ENCODE results near the gene SLC1A7. TPM values are rescaled to one million over a fixed set of nuclear protein-coding genes. Genes with fewer than 3 reads are reported as not detected.

The SLC1A7 gene
- total RNA-seq, 2 donors from 2014 or later, result not detected

DNA sequence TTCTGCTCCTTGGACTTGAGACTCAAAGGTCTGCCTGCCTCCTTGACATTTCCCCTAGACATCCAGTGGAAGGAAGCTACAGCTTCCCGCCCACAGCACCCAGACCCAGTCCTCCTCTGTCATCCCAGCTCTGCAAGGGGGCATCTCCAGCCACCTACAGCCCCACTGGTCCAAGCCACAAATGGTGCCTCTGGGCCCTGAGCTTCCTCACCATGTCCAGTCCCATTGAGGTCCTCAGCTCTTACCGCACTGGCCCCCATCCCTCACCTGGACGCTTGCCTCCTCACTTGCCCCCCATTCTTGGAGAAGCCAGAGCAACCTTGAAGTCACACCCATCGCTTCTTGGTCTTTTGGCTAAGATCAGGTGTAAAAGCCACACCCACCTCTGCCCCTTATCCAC, 67.2 kb downstream of the SLC1A7 start:
- no peaks in the 10 kb centered on the region for H3K4me1 Mint-ChIP-seq (ENCODE audit: low read depth)
- ATAC-seq (replicated peaks in 1 of 2), result no peak

DNA sequence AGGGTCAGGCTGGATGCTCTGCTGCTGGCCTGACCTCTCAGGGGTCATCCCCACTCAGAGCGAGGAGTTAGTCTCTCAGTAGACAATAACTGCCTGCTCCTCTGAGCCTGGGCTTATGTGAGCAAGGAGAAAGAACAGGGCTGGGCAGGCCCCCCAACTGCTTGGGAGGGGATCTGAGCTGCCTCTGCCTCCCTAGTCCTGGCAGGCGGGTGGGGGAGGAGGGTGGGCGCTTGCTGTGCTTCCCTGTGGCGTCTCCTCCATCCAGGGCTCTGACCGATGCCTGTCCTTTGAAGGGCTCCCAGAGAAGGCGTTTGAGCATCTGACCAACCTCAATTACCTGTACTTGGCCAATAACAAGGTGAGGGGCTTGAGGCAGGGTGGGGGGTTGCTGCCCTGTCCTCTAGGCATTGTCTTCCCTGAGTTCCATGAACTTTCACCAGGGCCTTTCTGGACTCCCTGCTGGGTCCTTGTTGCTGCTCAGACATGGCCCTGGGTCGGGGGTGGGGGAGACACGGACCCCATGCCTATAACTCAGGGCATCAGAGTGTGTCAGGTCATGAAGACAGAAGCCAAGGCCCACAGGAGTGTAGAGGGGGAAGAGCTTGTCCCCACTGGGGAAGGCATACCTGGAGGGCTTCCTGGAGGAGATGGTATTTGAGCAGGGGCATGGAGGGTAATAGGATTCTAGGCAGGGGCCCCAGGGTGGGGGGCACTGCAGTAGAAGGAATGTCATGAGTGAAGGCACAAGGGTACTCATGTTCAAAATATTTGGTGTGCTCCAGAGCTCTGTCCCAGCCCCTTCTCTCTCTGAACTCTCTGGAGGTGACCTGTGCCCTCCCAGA, 67.9 kb downstream of the SLC1A7 start:
- H3K9me3 Mint-ChIP-seq, result no peaks in the 10 kb centered on the region
- no peak overlapping the region for H3K4me3 Mint-ChIP-seq
- no peaks in the 10 kb centered on the region for H3K4me1 Mint-ChIP-seq (ENCODE audit: low read depth)
- no peak overlapping the region for H3K27ac Mint-ChIP-seq
- no peaks in the 10 kb centered on the region for H3K36me3 Mint-ChIP-seq (ENCODE audit: insufficient read depth in 2 of 2)
- DNase-seq (no peak), ATAC-seq (replicated peaks in 1 of 2) (no peak)
- no peaks in the 10 kb centered on the region for H3K27me3 Mint-ChIP-seq (ENCODE audit: low read depth)

More for the DNA sequence above, 67.2 kb downstream of the SLC1A7 start:
- no peak for DNase-seq
- no peaks in the 10 kb centered on the region for H3K36me3 Mint-ChIP-seq (ENCODE audit: insufficient read depth in 2 of 2)
- H3K9me3 Mint-ChIP-seq, result no peaks in the 10 kb centered on the region
- no peak overlapping the region for H3K4me3 Mint-ChIP-seq
- H3K27ac Mint-ChIP-seq, result no peak overlapping the region
- no peaks in the 10 kb centered on the region for H3K27me3 Mint-ChIP-seq (ENCODE audit: low read depth)

DNA sequence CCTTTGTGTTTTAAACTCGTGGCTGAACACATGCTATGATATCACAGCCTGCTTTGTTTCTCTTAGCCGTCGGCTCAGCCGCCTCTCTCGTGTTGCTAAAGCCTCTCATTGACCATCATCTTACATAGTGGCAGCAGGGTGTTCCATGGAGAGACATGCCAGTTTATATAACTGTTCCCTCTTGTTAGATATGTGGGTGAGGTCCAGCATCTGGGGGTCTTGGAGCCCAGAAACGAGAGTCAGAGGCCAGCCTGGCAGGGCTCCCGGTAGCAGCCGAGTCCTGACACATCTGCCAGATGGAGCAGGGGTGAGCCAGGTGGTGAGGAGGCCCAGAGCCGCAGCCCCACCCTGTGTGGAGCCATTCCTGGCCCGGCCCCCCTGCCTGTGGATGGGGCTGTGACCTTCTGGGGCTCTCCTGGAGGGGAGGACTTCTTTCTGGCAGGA, 68.5 kb downstream of the SLC1A7 start:
- no peaks in the 10 kb centered on the region for H3K27me3 Mint-ChIP-seq (ENCODE audit: low read depth)
- H3K4me1 Mint-ChIP-seq (ENCODE audit: low read depth), result no peaks in the 10 kb centered on the region
- H3K4me3 Mint-ChIP-seq, result no peak overlapping the region
- DNase-seq (no peak), ATAC-seq (replicated peaks in 1 of 2) (no peak)
- H3K9me3 Mint-ChIP-seq, result no peaks in the 10 kb centered on the region
- H3K36me3 Mint-ChIP-seq (ENCODE audit: insufficient read depth in 2 of 2), result no peaks in the 10 kb centered on the region
- H3K27ac Mint-ChIP-seq, result no peak overlapping the region

DNA sequence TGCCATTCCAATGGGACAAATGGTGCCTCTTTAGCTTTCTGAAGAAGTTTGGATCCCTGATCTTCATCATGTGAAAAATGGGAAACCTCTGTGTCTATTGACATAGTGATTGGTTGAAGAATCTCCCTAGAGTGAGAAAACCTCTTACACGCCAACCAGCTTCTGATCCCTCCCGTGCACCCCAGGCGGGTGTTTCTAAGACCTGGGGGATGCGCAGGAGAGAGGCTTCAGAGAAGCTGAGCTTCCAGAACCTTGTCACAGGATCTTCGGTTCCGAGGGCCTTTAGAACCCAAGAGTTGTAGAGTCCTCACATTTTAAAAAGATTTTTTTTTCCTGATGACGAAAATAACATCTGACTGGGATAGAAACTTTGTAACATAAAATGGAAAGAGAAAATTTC, 69.2 kb downstream of the SLC1A7 start:
- Mint-ChIP-seq H3K27ac (no peak overlapping the region), H3K27me3 (ENCODE audit: low read depth) (no peaks in the 10 kb centered on the region), H3K36me3 (ENCODE audit: insufficient read depth in 2 of 2) (no peaks in the 10 kb centered on the region), H3K4me3 (no peak overlapping the region), H3K9me3 (no peaks in the 10 kb centered on the region), H3K4me1 (ENCODE audit: low read depth) (no peaks in the 10 kb centered on the region)
- DNase-seq (no peak), ATAC-seq (replicated peaks in 1 of 2) (no peak)

DNA sequence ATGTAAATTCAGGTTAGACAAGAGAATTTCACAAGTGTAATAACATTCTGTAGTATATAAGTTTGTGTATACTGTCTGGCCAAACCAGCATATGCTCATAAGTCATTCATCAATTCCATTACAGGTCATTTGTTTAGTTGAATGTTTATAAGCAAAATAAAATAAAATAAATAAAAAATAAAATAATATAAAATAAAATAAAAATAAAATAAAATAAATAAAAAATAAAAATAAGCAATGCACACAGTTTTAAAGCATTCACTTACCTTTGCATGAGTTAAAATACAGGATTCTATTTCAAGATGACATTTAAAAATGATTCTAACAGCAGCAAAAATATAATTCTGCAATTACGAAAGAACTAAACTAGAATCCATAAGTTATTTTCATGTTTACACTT, 70.5 kb downstream of the SLC1A7 start:
- H3K9me3 Mint-ChIP-seq, result no peaks in the 10 kb centered on the region
- no peak overlapping the region for H3K27ac Mint-ChIP-seq
- H3K4me1 Mint-ChIP-seq (ENCODE audit: low read depth), result no peaks in the 10 kb centered on the region
- DNase-seq, result no peak
- no peak for ATAC-seq (replicated peaks in 1 of 2)
- no peak overlapping the region for H3K4me3 Mint-ChIP-seq
- H3K36me3 Mint-ChIP-seq (ENCODE audit: insufficient read depth in 2 of 2), result no peaks in the 10 kb centered on the region
- no peaks in the 10 kb centered on the region for H3K27me3 Mint-ChIP-seq (ENCODE audit: low read depth)

DNA sequence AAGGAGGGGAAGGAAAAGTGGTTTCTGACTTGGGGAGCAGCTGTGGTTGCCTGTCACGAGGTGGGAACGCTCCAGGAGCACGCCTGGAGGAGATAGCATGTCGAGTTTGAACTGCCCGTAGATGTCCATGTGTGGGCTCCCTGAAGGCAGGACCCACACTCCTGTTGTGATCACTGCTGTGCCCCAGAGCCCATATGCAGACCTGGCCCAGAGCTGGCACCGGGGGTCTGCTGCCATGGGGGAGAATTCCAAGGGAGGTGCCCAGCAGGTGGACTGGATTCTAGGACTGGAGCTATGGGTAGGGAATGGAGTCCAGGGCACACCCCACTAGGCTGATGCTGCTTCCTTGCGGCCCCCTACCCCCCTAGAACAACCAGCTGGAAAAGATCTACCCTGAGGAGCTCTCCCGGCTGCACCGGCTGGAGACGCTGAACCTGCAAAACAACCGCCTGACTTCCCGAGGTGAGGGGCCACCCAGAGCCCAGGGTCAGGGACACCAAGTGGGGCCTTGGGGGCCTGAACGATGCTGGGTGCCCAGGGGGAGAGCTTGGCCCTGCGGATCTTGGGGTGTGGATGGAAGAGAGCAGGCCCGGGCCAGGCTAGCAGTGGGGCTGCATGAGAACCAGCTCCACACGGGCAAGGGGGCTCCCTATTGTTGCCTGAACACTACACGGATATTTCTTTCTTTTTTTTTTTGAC, 71.1 kb downstream of the SLC1A7 start:
- Mint-ChIP-seq H3K27ac (no peak overlapping the region), H3K4me3 (no peak overlapping the region), H3K27me3 (ENCODE audit: low read depth) (no peaks in the 10 kb centered on the region), H3K9me3 (no peaks in the 10 kb centered on the region), H3K4me1 (ENCODE audit: low read depth) (no peaks in the 10 kb centered on the region), H3K36me3 (ENCODE audit: insufficient read depth in 2 of 2) (no peaks in the 10 kb centered on the region)
- DNase-seq (no peak), ATAC-seq (replicated peaks in 1 of 2) (no peak)

- Mint-ChIP-seq H3K4me3 (no peak overlapping the region), H3K27ac (no peak overlapping the region), H3K27me3 (ENCODE audit: low read depth) (peaks cover 2% of the 10 kb centered on the region), H3K4me1 (ENCODE audit: low read depth) (no peaks in the 10 kb centered on the region), H3K36me3 (ENCODE audit: insufficient read depth in 2 of 2) (no peaks in the 10 kb centered on the region), H3K9me3 (no peaks in the 10 kb centered on the region)
- DNase-seq, result no peak
- no peak for ATAC-seq (replicated peaks in 1 of 2)
These were observed 71.8 kb downstream of the SLC1A7 start for GRCh38 chr1:53070621-53071020.

DNA sequence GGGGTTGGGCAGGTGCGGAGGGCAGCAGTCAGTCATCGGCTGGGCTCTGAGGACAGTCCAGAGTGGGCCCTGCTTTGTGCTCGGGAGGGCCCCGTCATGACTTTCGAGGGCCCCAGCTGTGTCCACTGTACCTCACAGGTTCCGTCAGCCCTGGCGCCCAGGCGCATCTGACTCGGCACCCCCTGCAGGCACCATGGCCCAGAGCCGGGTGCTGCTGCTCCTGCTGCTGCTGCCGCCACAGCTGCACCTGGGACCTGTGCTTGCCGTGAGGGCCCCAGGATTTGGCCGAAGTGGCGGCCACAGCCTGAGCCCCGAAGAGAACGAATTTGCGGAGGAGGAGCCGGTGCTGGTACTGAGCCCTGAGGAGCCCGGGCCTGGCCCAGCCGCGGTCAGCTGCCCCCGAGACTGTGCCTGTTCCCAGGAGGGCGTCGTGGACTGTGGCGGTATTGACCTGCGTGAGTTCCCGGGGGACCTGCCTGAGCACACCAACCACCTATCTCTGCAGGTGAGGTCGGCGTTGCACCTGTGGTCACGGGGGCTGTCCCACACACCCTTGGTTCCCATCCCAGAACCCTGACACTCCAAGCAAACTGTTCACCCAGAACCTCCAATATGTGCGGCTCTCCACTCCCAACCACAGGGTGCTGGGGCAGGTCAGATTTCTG, 72.6 kb downstream of the SLC1A7 start:
- Mint-ChIP-seq H3K4me3 (no peak overlapping the region), H3K27me3 (ENCODE audit: low read depth) (peaks cover 7% of the 10 kb centered on the region), H3K36me3 (ENCODE audit: insufficient read depth in 2 of 2) (no peaks in the 10 kb centered on the region), H3K27ac (no peak overlapping the region), H3K9me3 (no peaks in the 10 kb centered on the region), H3K4me1 (ENCODE audit: low read depth) (no peaks in the 10 kb centered on the region)
- no peak for DNase-seq
- no peak for ATAC-seq (replicated peaks in 1 of 2)

DNA sequence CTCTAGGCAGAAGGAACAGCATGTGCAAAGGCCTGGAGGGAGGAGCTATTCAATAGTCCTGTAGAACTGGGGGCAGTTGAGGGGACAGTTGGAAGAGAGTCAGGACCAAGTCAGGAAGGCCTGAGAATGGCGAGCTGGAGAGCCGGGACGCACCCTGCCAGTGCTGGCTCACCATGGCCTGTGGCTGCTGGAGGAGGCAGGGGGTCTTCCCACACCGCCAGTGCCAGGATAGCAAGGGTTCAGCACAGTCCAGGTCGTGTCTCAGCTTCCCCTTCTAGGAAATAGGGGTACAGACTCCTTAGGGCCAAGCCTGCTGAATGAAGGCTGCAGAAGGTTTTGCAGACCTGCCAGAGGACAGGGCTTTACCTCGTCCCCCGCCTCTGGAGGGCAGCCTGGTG, 73.2 kb downstream of the SLC1A7 start:
- H3K4me3 Mint-ChIP-seq, result no peak overlapping the region
- no peaks in the 10 kb centered on the region for H3K4me1 Mint-ChIP-seq (ENCODE audit: low read depth)
- H3K36me3 Mint-ChIP-seq (ENCODE audit: insufficient read depth in 2 of 2), result no peaks in the 10 kb centered on the region
- DNase-seq, result no peak
- no peak overlapping the region for H3K27ac Mint-ChIP-seq
- H3K9me3 Mint-ChIP-seq, result no peaks in the 10 kb centered on the region
- H3K27me3 Mint-ChIP-seq (ENCODE audit: low read depth), result peaks cover 7% of the 10 kb centered on the region
- ATAC-seq (replicated peaks in 1 of 2), result no peak

DNA sequence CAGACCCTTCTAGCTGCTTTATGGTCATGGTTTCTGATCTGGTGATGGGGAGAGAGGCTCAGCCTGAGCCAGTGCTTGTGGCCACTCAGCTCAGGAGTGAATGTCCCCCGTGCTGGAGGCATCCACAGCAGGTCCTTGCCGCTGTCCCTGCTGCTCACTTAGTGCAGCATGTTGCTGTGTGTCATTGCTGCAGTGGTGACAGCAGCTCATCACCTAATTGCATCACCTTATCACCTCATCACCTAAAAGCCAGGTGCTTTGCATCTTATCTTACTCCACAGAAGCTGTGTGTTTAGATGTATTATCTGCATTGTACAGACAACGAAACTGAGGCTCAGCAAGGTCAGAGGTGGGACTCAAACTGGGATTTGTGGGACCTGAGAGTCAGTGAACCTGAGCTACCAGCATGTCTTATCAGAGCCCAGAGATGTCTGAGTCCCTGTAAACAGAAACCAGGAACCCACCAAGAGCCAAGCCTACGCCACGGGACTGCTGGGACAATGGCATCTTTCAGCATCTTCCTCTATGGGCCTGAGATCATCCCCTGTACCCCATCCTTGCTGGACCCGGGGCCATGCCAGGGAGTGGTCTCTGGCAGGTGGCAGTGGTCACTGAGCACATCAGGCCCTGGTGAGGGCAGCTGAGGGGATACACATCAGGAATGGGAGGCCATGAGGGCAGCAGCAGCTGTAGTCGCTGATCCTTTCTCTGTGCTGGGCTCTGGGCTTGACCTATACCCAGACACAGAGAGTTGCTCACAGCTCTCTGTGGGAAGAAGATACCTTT, 73.9 kb downstream of the SLC1A7 start:
- DNase-seq (no peak), ATAC-seq (replicated peaks in 1 of 2) (no peak)
- Mint-ChIP-seq H3K9me3 (no peaks in the 10 kb centered on the region), H3K4me3 (no peak overlapping the region), H3K27ac (no peak overlapping the region), H3K27me3 (ENCODE audit: low read depth) (peaks cover 14% of the 10 kb centered on the region), H3K4me1 (ENCODE audit: low read depth) (no peaks in the 10 kb centered on the region), H3K36me3 (ENCODE audit: insufficient read depth in 2 of 2) (no peaks in the 10 kb centered on the region)

DNA sequence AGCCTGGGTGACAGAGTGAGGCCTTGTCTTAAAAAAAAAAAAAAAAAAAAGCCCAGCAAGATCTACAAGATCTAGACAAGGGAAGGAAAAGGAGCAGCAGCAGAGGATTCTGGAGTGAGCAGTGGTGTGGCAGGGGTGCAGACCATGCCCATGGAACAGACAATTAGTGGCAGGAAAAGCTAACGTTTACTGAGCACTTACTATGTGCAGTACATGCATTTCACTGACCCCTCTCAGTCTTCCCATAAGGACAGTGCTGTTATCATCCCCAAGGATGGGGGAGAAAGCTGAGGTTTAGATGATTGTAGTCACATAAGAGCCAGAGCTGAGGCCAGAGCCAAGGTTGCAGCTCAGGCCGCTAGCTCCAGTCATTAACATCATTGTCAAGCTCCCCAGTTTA, 74.6 kb downstream of the SLC1A7 start:
- no peak for ATAC-seq (replicated peaks in 1 of 2)
- Mint-ChIP-seq H3K27ac (no peak overlapping the region), H3K4me3 (no peak overlapping the region), H3K4me1 (ENCODE audit: low read depth) (peaks cover 5% of the 10 kb centered on the region), H3K9me3 (no peaks in the 10 kb centered on the region), H3K36me3 (ENCODE audit: insufficient read depth in 2 of 2) (no peaks in the 10 kb centered on the region), H3K27me3 (ENCODE audit: low read depth) (peaks cover 20% of the 10 kb centered on the region)
- DNase-seq, result no peak

DNA sequence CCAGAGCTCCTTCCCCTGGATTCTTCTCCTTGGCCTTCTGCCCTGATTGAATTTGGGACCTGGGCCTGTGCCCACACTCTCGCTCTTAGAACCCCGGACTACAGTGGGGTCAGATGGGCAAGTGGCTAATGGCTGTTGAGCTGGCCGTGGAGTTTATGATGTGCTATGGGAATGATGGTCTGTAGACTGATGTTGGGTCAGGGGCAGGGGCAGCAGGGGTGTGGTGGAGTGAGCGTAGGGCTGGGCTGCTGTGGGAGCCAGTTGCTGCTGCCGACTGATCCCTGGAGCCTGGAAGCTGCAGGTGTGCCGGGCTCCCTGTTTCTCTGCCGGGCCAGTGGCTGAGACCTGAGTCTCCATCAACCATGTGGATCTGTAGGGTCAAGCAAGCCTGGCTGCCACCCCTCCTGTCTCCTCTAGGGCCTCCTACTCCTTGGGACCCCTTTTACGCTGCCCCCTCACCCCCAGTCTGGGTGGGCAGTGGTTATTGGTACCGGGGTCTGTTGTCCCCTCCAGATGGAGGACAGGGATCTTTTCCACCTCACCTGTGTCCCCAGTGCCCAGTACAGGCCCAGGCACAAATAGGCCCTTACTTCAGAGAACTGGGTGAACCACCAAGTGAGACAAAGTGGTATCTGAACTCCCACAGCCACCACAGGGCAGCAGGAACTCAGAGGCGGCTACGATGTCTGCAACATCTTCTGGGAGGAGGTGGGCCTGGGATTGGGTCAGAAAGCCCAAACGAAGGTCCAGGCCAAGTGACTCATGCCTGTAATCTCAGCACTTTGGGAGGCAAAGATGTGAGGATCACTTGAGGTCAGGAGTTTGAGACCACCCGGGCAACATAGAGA, 75.3 kb downstream of the SLC1A7 start:
- peaks cover 22% of the 10 kb centered on the region for H3K27me3 Mint-ChIP-seq (ENCODE audit: low read depth)
- H3K4me3 Mint-ChIP-seq, result no peak overlapping the region
- H3K36me3 Mint-ChIP-seq (ENCODE audit: insufficient read depth in 2 of 2), result no peaks in the 10 kb centered on the region
- no peak for ATAC-seq (replicated peaks in 1 of 2)
- no peak overlapping the region for H3K27ac Mint-ChIP-seq
- H3K4me1 Mint-ChIP-seq (ENCODE audit: low read depth), result peaks cover 5% of the 10 kb centered on the region
- no peak for DNase-seq
- no peaks in the 10 kb centered on the region for H3K9me3 Mint-ChIP-seq

All from activated T-cell treated with anti-CD3 and anti-CD28 coated beads, Interleukin-2, amount 50 U/mL, for 72 hours (primary cell).